Dedifferentiated amniotic fluid mesenchymal stem cell (primary cell): ENCODE data around the gene ROR2.

Experiments
- DNase-seq: peaks from one replicate; pipeline ENCODE4 v3.0.0-alpha.2; 2016; ENCODE audit errors: extremely low spot score

The ROR2 gene

DNA sequence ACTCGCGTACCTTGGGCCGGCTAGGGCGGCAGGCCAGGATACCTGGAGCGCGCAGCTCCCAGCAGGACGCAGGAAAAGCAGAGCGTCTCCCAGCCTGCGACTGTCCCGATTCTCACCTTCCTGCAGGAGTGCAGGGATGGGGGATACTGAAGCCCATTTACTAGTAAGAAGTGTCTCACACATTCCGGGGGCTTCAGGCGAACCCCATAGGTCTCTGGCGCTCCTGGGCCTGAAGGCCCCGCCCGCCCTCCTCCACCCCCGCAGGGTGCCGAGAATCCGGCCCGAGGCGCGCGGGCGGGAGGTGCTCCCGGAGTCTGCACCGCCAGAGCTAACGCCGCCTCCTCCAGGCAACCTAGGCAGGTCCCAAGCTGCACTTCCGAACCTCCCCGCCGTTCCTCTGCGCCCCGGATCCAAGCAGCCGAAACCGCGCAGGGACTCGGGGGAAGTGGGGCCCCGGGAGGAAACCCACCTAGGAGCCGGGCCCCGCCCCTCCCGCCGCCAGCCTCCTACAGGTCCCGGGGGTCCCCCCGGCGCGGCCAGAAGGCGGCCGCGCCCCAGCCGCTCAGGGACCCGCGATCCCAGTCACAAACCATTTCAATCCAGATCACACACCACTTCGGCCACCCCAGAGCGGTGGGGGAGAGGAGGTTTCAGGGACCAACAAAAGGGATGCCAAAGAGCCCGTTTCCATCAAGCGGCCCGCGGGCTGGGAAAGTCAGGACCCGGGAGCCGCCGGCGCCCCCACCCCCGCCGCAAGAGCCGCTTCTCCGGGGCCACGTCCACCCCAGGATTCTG lies 1.2 kb downstream of the ROR2 start:
- DNase-seq: no peak

- no peak for DNase-seq
These were observed 1.9 kb downstream of the ROR2 start for GRCh38 chr9:91948101-91948596.

DNA sequence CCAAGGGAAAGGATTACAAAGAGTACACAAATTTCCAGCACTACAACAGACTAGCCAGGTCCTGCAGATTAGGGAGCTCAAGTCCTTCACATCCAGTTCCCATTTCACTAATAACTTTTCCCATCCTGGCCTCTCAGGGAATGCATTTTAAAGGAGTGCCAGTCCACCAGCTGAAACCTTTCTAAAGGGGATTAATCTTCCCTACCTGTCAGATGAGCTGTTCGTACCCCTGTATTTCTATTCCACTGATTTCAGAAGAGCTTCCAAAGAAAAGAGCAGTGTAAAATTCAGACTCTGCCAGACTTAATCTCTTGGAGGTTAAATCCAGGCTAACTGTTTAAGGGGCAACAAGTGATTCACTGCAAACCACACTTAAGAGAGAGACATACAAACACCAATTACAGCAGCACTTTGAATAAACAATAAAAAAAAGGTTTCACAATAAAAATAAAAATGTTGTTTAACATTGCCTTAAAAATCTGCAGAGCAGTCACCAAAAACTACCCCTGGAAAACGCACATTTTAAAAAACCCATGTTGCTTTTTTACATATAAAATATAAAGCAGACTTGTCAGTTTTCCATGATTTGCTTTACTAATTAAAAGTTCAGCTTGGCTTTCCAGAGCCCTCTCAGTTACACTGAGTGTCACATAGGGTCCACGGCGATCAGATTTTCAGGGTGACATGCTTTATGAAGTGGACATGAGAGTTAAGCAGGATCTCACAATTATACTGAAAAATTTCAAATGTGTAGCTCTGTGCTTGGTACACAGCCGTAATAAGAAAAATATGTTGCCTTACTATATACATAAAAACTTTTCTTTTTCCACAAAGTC lies 3.2 kb downstream of the ROR2 start:
- no peak for DNase-seq

GRCh38 chr9:91946196-91946595 lies 3.8 kb downstream of the ROR2 start:
- no peak for DNase-seq

DNA sequence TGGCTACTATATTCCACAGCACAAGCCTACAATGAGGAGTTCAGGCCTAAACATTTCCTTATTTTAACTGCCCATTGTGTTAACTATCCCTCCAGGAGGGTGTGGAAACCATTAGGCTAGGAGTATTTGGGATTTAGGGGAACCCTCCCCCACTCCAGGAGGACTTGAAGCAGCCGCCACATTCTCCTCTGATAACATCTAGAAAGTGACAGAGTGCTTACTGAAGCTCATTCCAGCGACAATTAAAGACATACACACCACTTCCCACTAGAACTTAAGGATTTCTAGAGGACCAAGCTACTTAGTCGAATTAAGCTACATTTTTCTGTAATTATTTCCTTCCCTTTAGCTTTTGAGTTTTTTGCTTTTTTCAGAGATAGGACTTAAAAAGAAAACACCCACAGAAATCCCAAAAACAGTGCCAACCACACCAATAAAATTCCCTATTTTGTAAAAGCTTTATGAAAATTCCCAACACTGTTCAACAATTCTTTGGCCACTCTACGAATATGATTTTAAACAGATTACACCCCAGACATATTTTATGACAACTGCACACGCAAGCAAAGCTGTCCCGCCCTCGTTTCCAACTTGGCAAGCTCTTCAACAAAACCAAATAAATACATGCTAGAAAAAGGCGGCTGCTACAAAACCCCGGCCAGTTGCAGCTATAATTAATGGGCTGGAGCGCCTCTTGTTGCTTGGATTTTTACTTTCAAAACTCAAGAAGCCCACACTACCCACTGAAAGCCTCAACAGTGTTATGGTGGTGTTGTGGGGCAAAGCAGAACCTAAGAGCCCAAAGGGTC lies 4.5 kb downstream of the ROR2 start:
- no peak for DNase-seq

- no peak for DNase-seq
These were observed 5.3 kb downstream of the ROR2 start for GRCh38 chr9:91944711-91945110.

GRCh38 chr9:91943478-91944470 lies 6.3 kb downstream of the ROR2 start:
- no peak for DNase-seq

- DNase-seq: no peak
These were observed 7.8 kb downstream of the ROR2 start for GRCh38 chr9:91942201-91942600.

GRCh38 chr9:91939978-91940377 lies 10.1 kb downstream of the ROR2 start:
- no peak for DNase-seq

DNA sequence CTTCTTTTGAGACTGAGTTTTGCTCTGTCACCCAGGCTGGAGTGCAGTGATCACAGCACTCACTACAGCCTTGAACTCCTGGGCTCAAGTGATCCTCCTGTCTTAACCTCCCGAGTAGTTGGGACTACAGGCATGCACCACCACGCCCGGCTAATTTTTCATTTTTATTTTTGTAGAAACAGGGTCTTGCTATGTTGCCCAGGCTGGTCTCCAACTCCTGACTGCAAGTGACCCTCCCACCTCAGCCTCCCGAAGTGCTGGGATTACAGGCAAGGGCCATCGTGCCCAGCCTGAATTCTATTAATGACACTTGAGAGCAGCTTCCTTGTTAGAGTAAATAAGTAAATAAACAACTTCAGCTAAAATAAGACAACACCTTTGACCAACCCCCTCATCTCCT lies 12.3 kb downstream of the ROR2 start:
- DNase-seq: no peak

- no peak for DNase-seq
These were observed 13.0 kb downstream of the ROR2 start for GRCh38 chr9:91937056-91937455.

DNA sequence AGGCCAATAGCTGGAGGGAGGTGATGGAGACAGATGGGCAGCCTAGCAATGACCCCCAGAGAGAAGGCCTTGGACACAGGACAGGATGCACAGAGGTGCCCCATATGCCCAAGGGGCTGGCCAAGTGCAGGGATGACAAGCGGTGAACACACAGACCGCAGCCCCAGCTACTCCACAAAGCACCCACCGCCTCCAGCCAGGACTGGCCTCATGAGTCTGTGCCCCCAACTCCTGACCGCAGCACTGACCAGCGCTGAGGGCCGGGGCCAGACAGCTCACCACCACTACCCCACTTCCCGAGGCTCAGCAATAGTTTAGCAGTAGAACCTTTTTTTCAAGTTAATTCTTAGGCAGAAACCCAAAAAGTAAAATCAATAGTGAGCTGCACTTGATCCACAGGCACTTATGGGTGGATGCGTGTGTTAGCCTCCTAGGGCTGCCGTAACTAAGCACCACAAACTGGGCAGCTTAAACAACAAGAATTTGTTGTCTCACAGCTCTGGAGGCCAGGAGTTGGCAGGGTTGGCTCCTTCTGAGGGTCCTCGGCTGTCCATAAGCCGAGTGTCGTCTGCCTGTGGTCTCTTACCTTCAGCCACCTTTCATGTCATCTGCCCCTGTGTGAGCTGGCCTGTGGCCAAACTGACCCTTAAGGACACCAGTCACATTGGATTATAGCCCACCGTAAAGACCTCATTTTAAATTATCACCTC lies 14.1 kb downstream of the ROR2 start:
- no peak for DNase-seq

GRCh38 chr9:91935066-91935749 lies 14.8 kb downstream of the ROR2 start:
- DNase-seq: no peak

GRCh38 chr9:91934654-91935053 lies 15.4 kb downstream of the ROR2 start:
- DNase-seq: no peak

- no peak for DNase-seq
These were observed 16.3 kb downstream of the ROR2 start for GRCh38 chr9:91933556-91934352.

- DNase-seq: no peak
These were observed 19.6 kb downstream of the ROR2 start for GRCh38 chr9:91930475-91930874.

- no peak for DNase-seq
These were observed 20.7 kb downstream of the ROR2 start for GRCh38 chr9:91929331-91929730.

GRCh38 chr9:91927922-91928510 lies 22.0 kb downstream of the ROR2 start:
- no peak for DNase-seq
